Kidney (tissue), 14 donors: Measurements from ENCODE around the gene ANKS1B. TPM values are rescaled to one million over a fixed set of nuclear protein-coding genes. Genes with fewer than 3 reads are reported as not detected.

ENCODE experiments used
- DNase-seq, 5 donors: peaks; one replicate each; pipeline ENCODE4 v3.0.0-alpha.2; 2013 to 2020
- FAIRE-seq: peaks from 2 replicates; lab custom pipeline; 2012; peaks lifted over from hg19 to GRCh38; lab: Jason Lieb, UNC
- H3K27ac ChIP-seq, 2 donors: one replicate each; pipeline ENCODE4 v1.7.0; 2013; ENCODE audit warnings: low read depth in 2 of 2, low read length in 2 of 2, inconsistent platforms in 1 of 2
- H3K27me3 ChIP-seq: one replicate; pipeline ENCODE4 v1.7.1; 2013; ENCODE audit warnings: low read length, inconsistent platforms; ENCODE audit not compliant: control insufficient read depth, insufficient read depth
- H3K36me3 ChIP-seq, 3 donors: one replicate each; pipeline versions ENCODE4 v1.7.0 to v1.7.1; 2013; ENCODE audit warnings: low read length in 3 of 3, control low read depth in 1 of 3, inconsistent platforms in 1 of 3; ENCODE audit not compliant: insufficient read depth in 3 of 3, control insufficient read depth in 2 of 3
- H3K4me1 ChIP-seq, 3 donors: one replicate each; pipeline versions ENCODE4 v1.7.0 to v1.7.1; 2013; ENCODE audit warnings: low read length in 3 of 3, inconsistent platforms in 1 of 3, low read depth in 1 of 3; ENCODE audit not compliant: control insufficient read depth in 2 of 3, insufficient read depth in 2 of 3
- H3K4me3 ChIP-seq, 3 donors: one replicate each; pipeline versions ENCODE4 v1.7.0 to v1.8.1; 2013; ENCODE audit warnings: low read length in 3 of 3, control low read depth in 1 of 3, inconsistent platforms in 1 of 3
- H3K9ac ChIP-seq, 3 donors: one replicate each; pipeline versions ENCODE4 v1.7.0 to v1.7.1; 2013; ENCODE audit warnings: low read length in 3 of 3, control low read depth in 1 of 3, inconsistent platforms in 1 of 3
- H3K9me3 ChIP-seq, 3 donors: one replicate each; pipeline versions ENCODE4 v1.7.0 to v1.7.1; 2013; ENCODE audit warnings: low read length in 3 of 3, control low read depth in 1 of 3, inconsistent platforms in 1 of 3; ENCODE audit not compliant: control insufficient read depth in 2 of 3, insufficient read depth in 1 of 3
- intact Hi-C: fragments of 100-400 bp; cut with DNase I; formaldehyde crosslinking; loops from one replicate; pipeline ENCODE4 v1.11.1; 2022
- polyA plus RNA-seq: library from polyadenylated mRNA; stranded (reverse); fragments of 350-450 nt; fragmentation: Illumina TruSeq; extraction: RNeasy Lipid Tissue Mini Kit (QIAGEN cat#74804); gene quantifications from one replicate; pipeline ENCODE4 v1.2.3, GENCODE V29; 2014; ENCODE audit warnings: low read depth, low replicate concordance; ENCODE audit not compliant: insufficient read depth
- total RNA-seq: library from RNA; stranded (reverse); fragmentation: NEBNext Ultra II Directional; extraction: Animal tissue kit (Norgen Biotek cat#: 25700); gene quantifications from one replicate; pipeline ENCODE4 v1.2.1, GENCODE V29; 2021
- TF ChIP-seq, protein P1 (sequence below): IDR thresholded peaks from 3 replicates; pipeline ENCODE4 v1.5.1; 2012; ENCODE audit warnings: mild to moderate bottlenecking, moderate library complexity, borderline replicate concordance; ENCODE audit not compliant: insufficient read depth; ENCODE audit errors: extremely low read depth
- donor health status: control.
- donor health status: control.
- donor health status: control.
- donor health status: control.
- donor health status: control.
- donor health status: DM: yes; HTN: yes; CAD: no.
- donor health status: Normal renal cell carcinoma (clear cell type).

Gene ANKS1B
- total and polyA plus RNA-seq, 2 donors from 2014 or later: 1.7 to 5.8 TPM

DNA sequence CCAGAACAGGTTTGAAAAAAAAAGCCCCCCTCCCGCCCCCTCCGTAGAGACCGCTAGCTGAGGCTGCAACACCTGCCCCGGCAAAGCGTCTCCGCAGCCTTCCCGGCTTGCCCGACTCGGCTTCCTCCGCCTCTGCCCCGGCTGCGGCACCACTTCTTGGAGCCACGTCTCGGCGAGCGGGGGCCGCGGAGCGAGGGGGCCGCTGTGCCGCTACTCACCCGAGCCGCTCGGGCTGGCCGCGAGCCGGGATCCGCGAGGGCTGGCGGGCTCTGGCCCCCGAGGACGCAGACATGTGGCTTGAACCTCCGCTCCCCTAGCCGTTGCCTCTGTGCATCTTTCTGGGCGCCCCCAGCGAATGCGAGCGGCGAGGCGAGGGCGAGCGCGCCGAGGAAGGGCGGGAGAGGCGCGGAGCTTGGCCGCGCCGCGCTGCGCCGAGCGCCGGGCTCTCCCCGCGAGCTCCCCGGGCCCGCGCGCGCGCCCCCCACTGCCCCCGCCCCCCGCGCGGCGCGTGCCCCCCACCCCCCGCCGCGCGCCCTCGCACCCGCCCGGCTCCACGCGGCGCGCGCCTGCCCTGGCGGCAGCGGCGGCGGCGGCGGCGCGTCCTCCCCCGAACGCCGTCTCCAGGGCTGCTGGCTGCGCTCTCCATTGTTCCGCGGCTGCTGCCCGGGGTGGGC is 1090.2 kb downstream of the ANKS1B start:
- H3K9ac ChIP-seq: no peak overlapping the region
- H3K9me3 ChIP-seq: no peaks in the 10 kb centered on the region
- H3K27me3 ChIP-seq: peaks cover 34% of the 10 kb centered on the region
- no peak for FAIRE-seq
- no peaks in the 10 kb centered on the region for H3K36me3 ChIP-seq
- H3K4me3 ChIP-seq: no peak overlapping the region
- peak in 4 of 5 donors; percentile 31 to 54 (median 46) for DNase-seq
- H3K27ac ChIP-seq: no peak overlapping the region
- H3K4me1 ChIP-seq: no peaks in the 10 kb centered on the region
- intact Hi-C loops: no loop called here
- TF ChIP-seq, protein P1, sequence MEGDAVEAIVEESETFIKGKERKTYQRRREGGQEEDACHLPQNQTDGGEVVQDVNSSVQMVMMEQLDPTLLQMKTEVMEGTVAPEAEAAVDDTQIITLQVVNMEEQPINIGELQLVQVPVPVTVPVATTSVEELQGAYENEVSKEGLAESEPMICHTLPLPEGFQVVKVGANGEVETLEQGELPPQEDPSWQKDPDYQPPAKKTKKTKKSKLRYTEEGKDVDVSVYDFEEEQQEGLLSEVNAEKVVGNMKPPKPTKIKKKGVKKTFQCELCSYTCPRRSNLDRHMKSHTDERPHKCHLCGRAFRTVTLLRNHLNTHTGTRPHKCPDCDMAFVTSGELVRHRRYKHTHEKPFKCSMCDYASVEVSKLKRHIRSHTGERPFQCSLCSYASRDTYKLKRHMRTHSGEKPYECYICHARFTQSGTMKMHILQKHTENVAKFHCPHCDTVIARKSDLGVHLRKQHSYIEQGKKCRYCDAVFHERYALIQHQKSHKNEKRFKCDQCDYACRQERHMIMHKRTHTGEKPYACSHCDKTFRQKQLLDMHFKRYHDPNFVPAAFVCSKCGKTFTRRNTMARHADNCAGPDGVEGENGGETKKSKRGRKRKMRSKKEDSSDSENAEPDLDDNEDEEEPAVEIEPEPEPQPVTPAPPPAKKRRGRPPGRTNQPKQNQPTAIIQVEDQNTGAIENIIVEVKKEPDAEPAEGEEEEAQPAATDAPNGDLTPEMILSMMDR: no peak

DNA sequence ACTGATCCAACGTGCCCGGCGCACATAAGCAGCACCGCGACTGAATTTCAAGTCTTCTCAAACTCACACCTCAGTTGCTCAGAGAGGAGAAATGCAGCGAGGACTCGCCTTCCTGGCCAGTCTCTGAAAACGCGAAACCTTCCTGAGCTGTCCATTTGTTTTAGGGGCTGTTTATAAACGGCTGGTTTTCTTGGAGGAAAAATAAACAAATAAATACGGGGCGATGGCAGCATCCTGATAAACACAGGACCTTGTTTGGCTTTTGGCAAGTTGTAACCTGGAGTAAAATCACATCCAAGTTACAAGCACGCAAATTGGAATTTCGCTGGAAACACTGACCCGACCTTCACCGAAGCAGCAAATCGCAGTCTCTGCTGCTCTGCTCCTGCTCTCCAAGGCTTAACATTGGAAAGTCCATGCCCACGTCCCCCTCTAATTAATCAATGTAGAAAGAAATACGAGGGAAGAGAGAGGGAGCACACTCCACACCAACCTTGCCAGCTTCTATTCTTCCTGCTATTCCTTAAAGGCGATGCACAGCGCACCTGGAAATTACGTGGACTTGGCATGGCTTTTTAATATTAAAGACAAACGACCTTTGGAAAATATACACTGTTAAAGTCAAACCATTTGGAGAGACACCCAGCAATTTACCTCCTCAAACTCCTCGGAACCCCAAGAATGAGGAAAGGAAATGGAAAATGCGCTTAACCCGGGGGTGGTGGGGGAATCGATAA is 1090.9 kb downstream of the ANKS1B start:
- no peak for FAIRE-seq
- no peaks in the 10 kb centered on the region for H3K9me3 ChIP-seq

DNA sequence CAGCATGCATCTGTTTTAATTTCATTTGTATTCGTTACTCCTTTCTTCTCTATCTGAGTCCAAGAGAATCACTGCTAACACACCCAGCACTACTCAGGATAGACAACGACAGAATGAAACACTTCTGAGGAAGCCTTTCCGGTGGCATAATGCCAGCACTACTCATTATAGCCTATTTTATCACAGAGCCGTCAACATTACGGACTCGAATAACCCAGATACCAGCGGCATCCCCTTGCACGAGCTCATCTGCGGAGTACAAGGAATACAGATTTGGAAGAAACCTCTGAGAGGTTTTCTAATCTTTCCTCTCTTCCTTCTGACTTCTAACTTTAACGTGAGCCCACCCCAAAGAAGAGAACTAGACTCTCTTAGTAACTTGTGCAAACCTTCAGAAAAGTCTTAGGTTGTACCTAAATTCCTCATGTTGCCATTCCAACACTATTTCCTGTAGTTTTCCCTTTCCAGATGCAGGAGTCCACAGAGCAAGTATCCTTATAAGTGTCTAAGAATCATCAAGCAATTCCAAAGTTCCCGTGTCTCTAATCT is 1091.5 kb downstream of the ANKS1B start:
- H3K36me3 ChIP-seq: no peaks in the 10 kb centered on the region
- no peaks in the 10 kb centered on the region for H3K9me3 ChIP-seq
- no peaks in the 10 kb centered on the region for H3K4me1 ChIP-seq
- peaks cover 34% of the 10 kb centered on the region for H3K27me3 ChIP-seq
- intact Hi-C loops: no loop called here
- FAIRE-seq (no peak), DNase-seq (peak in 2 of 5 donors; percentile 6 to 14)
- TF ChIP-seq, protein P1: no peak
- H3K9ac ChIP-seq: no peak overlapping the region
- no peak overlapping the region for H3K4me3 ChIP-seq
- no peak overlapping the region for H3K27ac ChIP-seq

More for the DNA sequence above, 1090.9 kb downstream of the ANKS1B start:
- Histone ChIP-seq H3K4me1 (no peaks in the 10 kb centered on the region), H3K36me3 (no peaks in the 10 kb centered on the region), H3K27me3 (peaks cover 34% of the 10 kb centered on the region), H3K27ac (no peak overlapping the region), H3K4me3 (no peak overlapping the region), H3K9ac (no peak overlapping the region)
- DNase-seq: peak in 3 of 5 donors; percentile 16 to 40 (median 21)
- intact Hi-C loops: no loop called here
- TF ChIP-seq, protein P1: no peak
